SK-N-SH (cell line): ENCODE measurements around the gene CRIP1. TPM values are rescaled to one million over a fixed set of nuclear protein-coding genes. Genes with fewer than 3 reads are reported as not detected.

Experiments used
- CTCF ChIA-PET: fragments of 300-600, 350-600 bp; formaldehyde crosslinking; extraction: SDS; loops from one replicate; lab custom pipeline; 2021; lab: Yijun Ruan, JAX
- POLR2A ChIA-PET: fragments of 350-600 bp; sonication (Branson Sonifier 250); formaldehyde crosslinking; extraction: SDS; loops from one replicate; lab custom pipeline; 2020; ENCODE audit warnings: antibody characterized with exemption, inconsistent platforms; lab: Yijun Ruan, JAX
- DNase-seq: peaks from one replicate; pipeline ENCODE4 v3.0.0; 2012
- H2AFZ ChIP-seq: fragments of 200-600 bp; sonication (generic); 2 replicates; pipeline ENCODE4 v1.8.1; 2016; ENCODE audit warnings: antibody characterized with exemption, mild to moderate bottlenecking, low read depth
- H3F3A ChIP-seq: fragments of 200-600 bp; sonication (generic); replicated peaks from 2 replicates; pipeline ENCODE3; 2016; ENCODE audit warnings: antibody characterized with exemption, mild to moderate bottlenecking; ENCODE audit not compliant: insufficient read depth
- H3K27ac ChIP-seq, 2 experiments: fragments of 200-500 bp in 1 of 2; fragments of 200-600 bp in 1 of 2; sonication (Bioruptor generic) in 1 of 2; sonication (generic), shearing (Covaris generic) in 1 of 2; 2 replicates each; pipeline versions ENCODE4 v1.5.1 to v1.6.1; 2014 to 2016; ENCODE audit warnings: low read depth in 2 of 2, inconsistent platforms in 1 of 2, low read length in 1 of 2, mild to moderate bottlenecking in 1 of 2, mixed read lengths in 1 of 2
- H3K27me3 ChIP-seq: fragments of 200-600 bp; sonication (generic), shearing (Covaris generic); 2 replicates; pipeline ENCODE4 v1.6.1; 2016; ENCODE audit warnings: mixed run types; ENCODE audit not compliant: insufficient read depth
- H3K36me3 ChIP-seq, 2 experiments: fragments of 200-500 bp in 1 of 2; fragments of 200-600 bp in 1 of 2; sonication (Bioruptor generic) in 1 of 2; sonication (generic) in 1 of 2; replicated peaks in 1 of 2; 2 replicates each; pipeline versions ENCODE3 to v1.5.1; 2014 to 2016; ENCODE audit warnings: low read length in 1 of 2, mild to moderate bottlenecking in 1 of 2; ENCODE audit not compliant: insufficient read depth in 2 of 2, control insufficient read depth in 1 of 2
- H3K4me1 ChIP-seq, 2 experiments: fragments of 200-500 bp in 1 of 2; fragments of 200-600 bp in 1 of 2; sonication (Bioruptor generic) in 1 of 2; sonication (generic), shearing (Covaris generic) in 1 of 2; 2 replicates each; pipeline versions ENCODE4 v1.5.1 to v1.6.1; 2014 to 2016; ENCODE audit warnings: low read depth in 1 of 2, low read length in 1 of 2, mixed run types in 1 of 2; ENCODE audit not compliant: insufficient read depth in 2 of 2, control insufficient read depth in 1 of 2
- H3K4me2 ChIP-seq: fragments of 200-600 bp; sonication (generic), shearing (Covaris generic); 2 replicates; pipeline ENCODE4 v1.6.1; 2017; ENCODE audit warnings: mixed run types
- H3K4me3 ChIP-seq, 2 experiments: fragments of 200-500 bp in 1 of 2; fragments of 200-600 bp in 1 of 2; sonication (Bioruptor generic) in 1 of 2; sonication (generic), shearing (Covaris generic) in 1 of 2; 2 replicates each; pipeline versions ENCODE4 v1.5.1 to v1.8.1; 2014 to 2016; ENCODE audit warnings: low read depth in 2 of 2, inconsistent platforms in 1 of 2, low read length in 1 of 2, mild to moderate bottlenecking in 1 of 2, mixed read lengths in 1 of 2, moderate library complexity in 1 of 2
- H3K79me2 ChIP-seq: fragments of 200-600 bp; sonication (generic); 2 replicates; pipeline ENCODE4 v1.8.1; 2017; ENCODE audit warnings: mild to moderate bottlenecking; ENCODE audit not compliant: insufficient read depth
- H3K9ac ChIP-seq: fragments of 200-600 bp; sonication (generic); 2 replicates; pipeline ENCODE4 v1.6.1; 2017; ENCODE audit warnings: mixed run types
- H3K9me2 ChIP-seq: fragments of 200-600 bp; sonication (generic); 2 replicates; pipeline ENCODE4 v1.6.1; 2017; ENCODE audit warnings: mixed run types
- H3K9me3 ChIP-seq: fragments of 200-600 bp; sonication (generic); 2 replicates; pipeline ENCODE4 v1.6.1; 2017; ENCODE audit warnings: mixed run types, mild to moderate bottlenecking, moderate library complexity
- H4K20me1 ChIP-seq: fragments of 200-600 bp; sonication (generic); 2 replicates; pipeline ENCODE4 v1.6.1; 2017; ENCODE audit warnings: mild to moderate bottlenecking, mixed run types; ENCODE audit not compliant: insufficient read depth
- ELF1 ChIP-seq: IDR thresholded peaks from 2 replicates; pipeline ENCODE4 v1.4.0; 2012
- EZH2phosphoT487 ChIP-seq: fragments of 200-600 bp; sonication (generic); IDR thresholded peaks from 2 replicates; pipeline ENCODE4 v1.6.1; 2017; ENCODE audit warnings: low read depth, mixed run types, mild to moderate bottlenecking, antibody characterized with exemption, moderate library complexity, borderline replicate concordance
- FOSL2 ChIP-seq: IDR thresholded peaks from 2 replicates; pipeline ENCODE4 v1.4.0; 2012; ENCODE audit warnings: low read depth, mild to moderate bottlenecking, moderate library complexity, borderline replicate concordance
- GABPA ChIP-seq: IDR thresholded peaks from 2 replicates; pipeline ENCODE4 v1.4.0; 2012; ENCODE audit warnings: low read depth, mild to moderate bottlenecking
- JUND ChIP-seq: IDR thresholded peaks from 2 replicates; pipeline ENCODE4 v1.4.0; 2012
- POLR2AphosphoS5 ChIP-seq: IDR thresholded peaks from 2 replicates; pipeline ENCODE4 v1.6.1; 2012; ENCODE audit warnings: low read depth, low read length
- RAD21 ChIP-seq: IDR thresholded peaks from 2 replicates; pipeline ENCODE4 v1.6.1; 2012; ENCODE audit warnings: mild to moderate bottlenecking, low read length
- RCOR1 ChIP-seq: fragments of 150-350 bp; IDR thresholded peaks from 2 replicates; pipeline ENCODE4 v1.6.1; 2017; ENCODE audit warnings: antibody characterized with exemption, low read length
- RXRA ChIP-seq: IDR thresholded peaks from 2 replicates; pipeline ENCODE4 v1.4.0; 2012; ENCODE audit warnings: low read depth, mild to moderate bottlenecking, borderline replicate concordance
- SMC3 ChIP-seq: IDR thresholded peaks from 2 replicates; pipeline ENCODE4 v1.6.1; 2012; ENCODE audit warnings: low read depth, low read length, improper control_type of control experiment
- TAF1 ChIP-seq: IDR thresholded peaks from 2 replicates; pipeline ENCODE4 v1.6.1; 2012; ENCODE audit warnings: low read depth, mild to moderate bottlenecking, low read length, moderate library complexity, borderline replicate concordance
- TCF12 ChIP-seq: IDR thresholded peaks from 2 replicates; pipeline ENCODE4 v1.4.0; 2012
- TEAD4 ChIP-seq: IDR thresholded peaks from 2 replicates; pipeline ENCODE4 v1.4.0; 2012; ENCODE audit warnings: mild to moderate bottlenecking, borderline replicate concordance; ENCODE audit not compliant: insufficient read depth
- WGBS: methylation state at CpG from one replicate; pipeline ENCODE4 v1.1.6; 2017; ENCODE audit warnings: low lambda C conversion rate; 5-methylcytosine and 5-hydroxymethylcytosine counted together
- polyA plus RNA-seq, 3 experiments: library from polyadenylated mRNA; depleted of rRNA; stranded (reverse); fragments of >200 nt; gene quantifications; 2 replicates each; pipeline ENCODE4 v1.2.3, GENCODE V29; 2012
- TF ChIP-seq, protein P1 (sequence below): fragments of 200-600 bp; sonication (generic); IDR thresholded peaks from 2 replicates; pipeline ENCODE4 v1.6.1; 2017; ENCODE audit warnings: antibody characterized with exemption, mild to moderate bottlenecking, moderate library complexity
- TF ChIP-seq, protein P2 (sequence below): IDR thresholded peaks from 2 replicates; pipeline ENCODE4 v1.4.0; 2012; ENCODE audit warnings: low read depth
- TF ChIP-seq, protein P3 (sequence below): IDR thresholded peaks from 2 replicates; pipeline ENCODE4 v1.6.1; 2012; ENCODE audit warnings: mild to moderate bottlenecking, low read depth, low read length, moderate library complexity

CRIP1 gene
- polyA plus RNA-seq, 1 of the 3 experiments (the other 2 are of a cell fraction), result 0.72 TPM

DNA sequence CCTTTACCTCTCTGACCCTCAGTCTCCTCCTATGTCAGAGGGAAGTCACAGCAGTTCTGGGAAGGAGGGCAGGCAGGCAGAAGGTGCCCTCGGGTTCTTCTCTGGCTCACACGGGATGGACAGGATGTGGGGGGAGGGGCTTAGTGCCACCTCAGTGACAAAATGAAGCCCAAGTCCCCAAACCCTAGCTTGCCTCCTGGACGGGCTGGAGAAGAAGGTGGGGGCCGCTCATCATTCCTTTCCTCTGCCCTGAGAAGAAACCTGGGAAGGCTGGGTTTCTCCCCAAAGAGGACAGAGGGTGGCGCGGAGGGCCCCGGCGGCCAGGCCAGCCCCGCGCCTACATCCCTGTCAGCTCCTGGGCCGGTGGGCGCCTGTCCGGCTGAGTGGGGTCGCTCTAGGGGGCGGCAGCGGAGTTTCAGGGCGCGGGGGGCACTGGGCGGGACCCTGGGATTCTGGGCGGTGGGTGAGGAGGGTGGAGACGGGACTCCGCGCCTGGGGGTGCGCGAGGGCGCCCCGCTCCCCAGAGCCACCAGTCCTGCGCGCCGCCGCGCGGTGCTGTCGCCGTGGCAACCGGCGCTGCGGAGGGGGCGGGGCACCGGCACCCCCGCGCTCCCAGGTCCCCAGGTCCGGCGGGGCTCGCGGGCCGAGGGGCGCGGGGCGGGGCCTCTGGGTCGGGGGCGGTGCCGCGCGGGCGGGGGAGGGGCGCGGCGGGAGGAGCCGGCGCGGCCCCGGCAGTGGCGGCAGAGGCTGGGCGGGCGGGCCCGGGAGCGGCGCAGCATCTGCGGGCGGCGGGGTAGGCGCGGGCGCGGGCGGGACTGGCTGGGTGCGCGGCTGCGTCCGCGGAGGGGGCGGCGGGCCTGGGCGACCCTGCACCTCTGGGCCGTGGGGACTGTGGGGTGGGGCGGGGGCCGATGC is 39.4 kb downstream of the CRIP1 start, which contains the start of gene TMEM121:
TMEM121 (plus strand) TSS at position 723 of the 915 bp plus-strand sequence. CDS start 2,252 bp downstream, outside the sequence.
- H2AFZ ChIP-seq, result peak within 1 kb of the TSS; percentile 65
- DNase-seq, result peak; percentile 93
- H3K79me2 ChIP-seq, result no peaks in the 10 kb centered on the region
- peaks cover 0 to 2% of the 10 kb centered on the region in 2 experiments for H3K36me3 ChIP-seq
- no peak within 1 kb of the TSS for H3K27ac ChIP-seq
- peaks cover 4 to 17% of the 10 kb centered on the region in 2 experiments; a peak in 2 of 4 replicates for H3K4me1 ChIP-seq
- H3K9ac ChIP-seq, result peak within 1 kb of the TSS; percentile 66
- H3K27me3 ChIP-seq, result no peaks in the 10 kb centered on the region; the same call in 1 of the 2 replicates
- TF ChIP-seq POLR2AphosphoS5 (no peak), GABPA (no peak), JUND (no peak), RAD21 (no peak), TCF12 (no peak), SMC3 (no peak), RCOR1 (no peak), FOSL2 (no peak), RXRA (no peak)
- TF ChIP-seq, protein P1, sequence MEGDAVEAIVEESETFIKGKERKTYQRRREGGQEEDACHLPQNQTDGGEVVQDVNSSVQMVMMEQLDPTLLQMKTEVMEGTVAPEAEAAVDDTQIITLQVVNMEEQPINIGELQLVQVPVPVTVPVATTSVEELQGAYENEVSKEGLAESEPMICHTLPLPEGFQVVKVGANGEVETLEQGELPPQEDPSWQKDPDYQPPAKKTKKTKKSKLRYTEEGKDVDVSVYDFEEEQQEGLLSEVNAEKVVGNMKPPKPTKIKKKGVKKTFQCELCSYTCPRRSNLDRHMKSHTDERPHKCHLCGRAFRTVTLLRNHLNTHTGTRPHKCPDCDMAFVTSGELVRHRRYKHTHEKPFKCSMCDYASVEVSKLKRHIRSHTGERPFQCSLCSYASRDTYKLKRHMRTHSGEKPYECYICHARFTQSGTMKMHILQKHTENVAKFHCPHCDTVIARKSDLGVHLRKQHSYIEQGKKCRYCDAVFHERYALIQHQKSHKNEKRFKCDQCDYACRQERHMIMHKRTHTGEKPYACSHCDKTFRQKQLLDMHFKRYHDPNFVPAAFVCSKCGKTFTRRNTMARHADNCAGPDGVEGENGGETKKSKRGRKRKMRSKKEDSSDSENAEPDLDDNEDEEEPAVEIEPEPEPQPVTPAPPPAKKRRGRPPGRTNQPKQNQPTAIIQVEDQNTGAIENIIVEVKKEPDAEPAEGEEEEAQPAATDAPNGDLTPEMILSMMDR, result no peak
- TF ChIP-seq, protein P2, sequence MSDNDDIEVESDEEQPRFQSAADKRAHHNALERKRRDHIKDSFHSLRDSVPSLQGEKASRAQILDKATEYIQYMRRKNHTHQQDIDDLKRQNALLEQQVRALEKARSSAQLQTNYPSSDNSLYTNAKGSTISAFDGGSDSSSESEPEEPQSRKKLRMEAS, result no peak
- POLR2A ChIA-PET, result no interaction called here
- no peaks in the 10 kb centered on the region for H3K9me3 ChIP-seq
- WGBS, result 0% methylated on average over 4 of the region's 88 CpGs
- peaks cover 19% of the 10 kb centered on the region for H3F3A ChIP-seq
- no peaks in the 10 kb centered on the region for H3K9me2 ChIP-seq
- peak within 1 kb of the TSS; percentile 98 for H3K4me2 ChIP-seq
- CTCF ChIA-PET, result interaction anchor here (1.2 to 5.8 kb wide), 6 partner anchors 10 to 156 kb away, joined by 3 to 61 read pairs (median 9); partner anchors contain the start of gene TEDC1
- no peaks in the 10 kb centered on the region for H4K20me1 ChIP-seq
- peak within 1 kb of the TSS; percentile 64 to 69 for H3K4me3 ChIP-seq

DNA sequence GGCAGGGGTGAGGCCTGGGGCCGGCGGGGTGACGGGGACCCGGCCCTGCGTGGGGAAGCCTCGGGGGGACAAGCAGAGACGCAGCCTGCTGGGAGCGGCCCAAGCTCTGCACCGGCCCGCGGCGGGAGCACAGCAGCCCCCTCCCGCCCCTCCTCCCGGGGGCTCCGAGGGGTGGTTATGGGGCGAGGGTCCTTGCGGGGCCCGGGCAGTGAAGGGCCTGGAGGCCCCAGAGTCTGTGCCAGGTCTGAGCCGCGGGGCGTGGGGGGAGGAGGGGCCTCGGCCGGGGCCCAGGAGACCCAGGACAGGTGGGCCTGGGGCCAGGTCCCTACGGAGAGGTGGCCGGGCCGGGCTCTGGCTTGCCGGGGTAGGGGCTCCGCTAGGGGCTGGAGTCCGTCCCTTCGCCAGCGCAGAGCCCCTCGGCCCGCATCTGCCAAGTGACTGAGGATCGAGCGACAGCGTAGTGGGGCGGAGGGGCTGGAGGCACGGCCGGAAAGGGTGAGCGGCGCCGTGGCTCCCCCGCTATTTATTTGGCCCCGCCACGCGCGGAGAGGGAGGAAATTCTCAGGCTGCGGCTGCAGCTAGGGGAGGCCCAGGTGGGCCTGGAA is 40.2 kb downstream of the CRIP1 start:
- Histone ChIP-seq H3K4me2 (peak overlapping the region; percentile 98), H3K9me2 (no peaks in the 10 kb centered on the region), H3K36me3 (peaks cover 0 to 2% of the 10 kb centered on the region in 2 experiments), H3K4me1 (peaks cover 4 to 17% of the 10 kb centered on the region in 2 experiments; a peak in 2 of 4 replicates), H3K4me3 (peak overlapping the region; percentile 64 to 69), H3K9ac (peak overlapping the region; percentile 66), H3K27ac (no peak overlapping the region), H4K20me1 (no peaks in the 10 kb centered on the region), H3K9me3 (no peaks in the 10 kb centered on the region), H3K79me2 (no peaks in the 10 kb centered on the region), H3K27me3 (no peaks in the 10 kb centered on the region; the same call in 1 of the 2 replicates), H2AFZ (0 out of 2 replicates have a peak overlapping the region, but pooled peaks have one; percentile 35), H3F3A (peaks cover 19% of the 10 kb centered on the region)
- POLR2A ChIA-PET, result interaction anchor here (0.5 kb wide), 1 partner anchor 175 kb away, joined by 4 read pairs; no protein-coding TSS in a partner anchor
- DNase-seq, result peak; percentile 73
- CTCF ChIA-PET, result interaction anchor here (1.0 to 5.8 kb wide), 7 partner anchors 9 to 78 kb away, joined by 3 to 61 read pairs (median 9); partner anchors contain the start of gene TEDC1
- TF ChIP-seq, protein P1, result no peak
- TF ChIP-seq POLR2AphosphoS5 (no peak), ELF1 (no peak), JUND (no peak), EZH2phosphoT487 (no peak), TEAD4 (no peak), TAF1 (no peak), RCOR1 (no peak)
- TF ChIP-seq, protein P3, sequence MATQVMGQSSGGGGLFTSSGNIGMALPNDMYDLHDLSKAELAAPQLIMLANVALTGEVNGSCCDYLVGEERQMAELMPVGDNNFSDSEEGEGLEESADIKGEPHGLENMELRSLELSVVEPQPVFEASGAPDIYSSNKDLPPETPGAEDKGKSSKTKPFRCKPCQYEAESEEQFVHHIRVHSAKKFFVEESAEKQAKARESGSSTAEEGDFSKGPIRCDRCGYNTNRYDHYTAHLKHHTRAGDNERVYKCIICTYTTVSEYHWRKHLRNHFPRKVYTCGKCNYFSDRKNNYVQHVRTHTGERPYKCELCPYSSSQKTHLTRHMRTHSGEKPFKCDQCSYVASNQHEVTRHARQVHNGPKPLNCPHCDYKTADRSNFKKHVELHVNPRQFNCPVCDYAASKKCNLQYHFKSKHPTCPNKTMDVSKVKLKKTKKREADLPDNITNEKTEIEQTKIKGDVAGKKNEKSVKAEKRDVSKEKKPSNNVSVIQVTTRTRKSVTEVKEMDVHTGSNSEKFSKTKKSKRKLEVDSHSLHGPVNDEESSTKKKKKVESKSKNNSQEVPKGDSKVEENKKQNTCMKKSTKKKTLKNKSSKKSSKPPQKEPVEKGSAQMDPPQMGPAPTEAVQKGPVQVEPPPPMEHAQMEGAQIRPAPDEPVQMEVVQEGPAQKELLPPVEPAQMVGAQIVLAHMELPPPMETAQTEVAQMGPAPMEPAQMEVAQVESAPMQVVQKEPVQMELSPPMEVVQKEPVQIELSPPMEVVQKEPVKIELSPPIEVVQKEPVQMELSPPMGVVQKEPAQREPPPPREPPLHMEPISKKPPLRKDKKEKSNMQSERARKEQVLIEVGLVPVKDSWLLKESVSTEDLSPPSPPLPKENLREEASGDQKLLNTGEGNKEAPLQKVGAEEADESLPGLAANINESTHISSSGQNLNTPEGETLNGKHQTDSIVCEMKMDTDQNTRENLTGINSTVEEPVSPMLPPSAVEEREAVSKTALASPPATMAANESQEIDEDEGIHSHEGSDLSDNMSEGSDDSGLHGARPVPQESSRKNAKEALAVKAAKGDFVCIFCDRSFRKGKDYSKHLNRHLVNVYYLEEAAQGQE, result no peak
- WGBS, result 9% methylated on average over 9 of the region's 48 CpGs
